Tibial nerve (tissue), 4 donors: ENCODE results near the gene TMEM238.
"Not testable (repeated sequence)": the region's sequence is repeated elsewhere in the genome, so short reads cannot be mapped to it uniquely, and the experiment has no call there.

Source experiments
- EP300 ChIP-seq, 2 donors: sonication (generic); formaldehyde crosslinking; IDR thresholded peaks; one replicate each; pipeline ENCODE4 v1.6.1; 2017; ENCODE audit warnings: antibody characterized with exemption in 2 of 2, mild to moderate bottlenecking in 1 of 2
- TF ChIP-seq, protein P1 (sequence below), 5 experiments: fragments of 200-600 bp in 3 of 5; fragments of 450-650 bp in 2 of 5; sonication (generic) in 3 of 5; IDR thresholded peaks; one replicate each; pipeline ENCODE4 v1.5.1; 2016 to 2019; ENCODE audit warnings: antibody characterized with exemption in 5 of 5, mild to moderate bottlenecking in 3 of 5, moderate library complexity in 2 of 5

DNA sequence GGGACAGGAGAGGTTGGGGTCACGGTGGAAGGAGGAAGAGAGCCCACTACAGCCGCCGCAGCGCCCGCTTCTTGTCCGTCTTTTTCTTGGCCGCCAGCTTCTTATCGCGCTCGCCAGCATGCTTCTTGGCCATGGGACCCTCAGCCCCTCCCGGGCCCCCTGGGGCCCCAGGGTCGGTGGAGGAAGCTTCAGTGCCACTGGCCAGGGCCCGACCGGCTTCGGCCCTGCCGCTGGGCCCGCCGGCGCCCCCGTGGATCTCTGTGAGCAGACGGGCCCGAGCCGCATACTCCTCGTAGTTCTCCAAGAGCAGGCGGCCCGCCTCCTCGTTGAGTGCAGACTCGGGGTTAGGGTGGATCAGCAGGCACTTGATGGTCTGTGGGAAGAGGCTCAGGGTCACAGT, 17.3 kb upstream of the TMEM238 start:
- TF ChIP-seq, protein P1, sequence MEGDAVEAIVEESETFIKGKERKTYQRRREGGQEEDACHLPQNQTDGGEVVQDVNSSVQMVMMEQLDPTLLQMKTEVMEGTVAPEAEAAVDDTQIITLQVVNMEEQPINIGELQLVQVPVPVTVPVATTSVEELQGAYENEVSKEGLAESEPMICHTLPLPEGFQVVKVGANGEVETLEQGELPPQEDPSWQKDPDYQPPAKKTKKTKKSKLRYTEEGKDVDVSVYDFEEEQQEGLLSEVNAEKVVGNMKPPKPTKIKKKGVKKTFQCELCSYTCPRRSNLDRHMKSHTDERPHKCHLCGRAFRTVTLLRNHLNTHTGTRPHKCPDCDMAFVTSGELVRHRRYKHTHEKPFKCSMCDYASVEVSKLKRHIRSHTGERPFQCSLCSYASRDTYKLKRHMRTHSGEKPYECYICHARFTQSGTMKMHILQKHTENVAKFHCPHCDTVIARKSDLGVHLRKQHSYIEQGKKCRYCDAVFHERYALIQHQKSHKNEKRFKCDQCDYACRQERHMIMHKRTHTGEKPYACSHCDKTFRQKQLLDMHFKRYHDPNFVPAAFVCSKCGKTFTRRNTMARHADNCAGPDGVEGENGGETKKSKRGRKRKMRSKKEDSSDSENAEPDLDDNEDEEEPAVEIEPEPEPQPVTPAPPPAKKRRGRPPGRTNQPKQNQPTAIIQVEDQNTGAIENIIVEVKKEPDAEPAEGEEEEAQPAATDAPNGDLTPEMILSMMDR (IDR thresholded peaks at IDR 0.05), result not testable (repeated sequence)
- not testable (repeated sequence) for TF ChIP-seq EP300 (IDR thresholded peaks at IDR 0.05)
